Epithelial cell of proximal tubule (primary cell): Measurements from ENCODE around the gene FOXF2. TPM values are rescaled to one million over a fixed set of nuclear protein-coding genes. Genes with fewer than 3 reads are reported as not detected.

ENCODE experiments used
- DNase-seq: peaks from one replicate; pipeline ENCODE4 v3.0.0-alpha.2; 2011; ENCODE audit warnings: low read depth
- H3K4me3 ChIP-seq: 2 replicates; pipeline ENCODE4 v1.5.1; 2011; ENCODE audit warnings: low read depth, mild to moderate bottlenecking, low read length
- total RNA-seq: library from RNA; depleted of rRNA; stranded (reverse); fragments of >200 nt; gene quantifications from 2 replicates; pipeline ENCODE4 v1.2.3, GENCODE V29; 2015
- TF ChIP-seq, protein P1 (sequence below): conservative IDR thresholded peaks from 2 replicates; pipeline ENCODE4 v1.5.1; 2012; ENCODE audit warnings: low read depth, mild to moderate bottlenecking, low read length

The FOXF2 gene
- total RNA-seq, 1 donor from 2014 or later = not detected

DNA sequence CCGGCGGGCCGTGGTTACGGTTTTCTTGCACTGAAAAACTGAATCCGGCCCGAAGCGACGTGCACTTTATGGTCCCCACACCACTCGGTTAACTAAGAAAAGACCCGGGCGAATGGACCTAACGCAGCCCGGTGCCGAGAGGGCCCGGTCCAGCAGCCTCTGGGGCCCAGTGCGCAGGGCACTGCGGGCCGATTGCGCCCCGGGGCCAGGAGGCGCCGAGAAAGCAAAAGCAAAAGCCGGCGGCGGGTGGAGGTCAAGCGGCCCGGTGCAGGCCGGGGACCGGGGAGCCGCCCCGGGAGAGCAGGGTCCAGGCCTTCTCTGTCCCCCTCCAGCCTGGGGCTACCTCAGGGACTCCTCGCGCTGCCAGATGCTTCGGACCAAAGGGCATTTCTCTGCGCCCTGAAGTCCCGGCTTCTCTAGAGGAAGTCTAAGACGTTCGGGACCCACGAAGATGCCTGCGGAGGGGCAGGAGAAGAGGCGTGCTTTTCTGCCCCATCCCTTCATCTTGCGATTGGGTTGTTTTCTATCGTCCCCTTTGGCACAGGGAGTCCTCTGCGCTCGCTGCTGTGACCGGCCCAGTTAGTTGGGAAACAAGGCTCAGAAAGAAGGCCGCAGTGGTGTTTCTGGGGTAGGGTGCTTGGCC is 4.4 kb downstream of the FOXF2 start:
- DNase-seq = no peak
- TF ChIP-seq, protein P1, sequence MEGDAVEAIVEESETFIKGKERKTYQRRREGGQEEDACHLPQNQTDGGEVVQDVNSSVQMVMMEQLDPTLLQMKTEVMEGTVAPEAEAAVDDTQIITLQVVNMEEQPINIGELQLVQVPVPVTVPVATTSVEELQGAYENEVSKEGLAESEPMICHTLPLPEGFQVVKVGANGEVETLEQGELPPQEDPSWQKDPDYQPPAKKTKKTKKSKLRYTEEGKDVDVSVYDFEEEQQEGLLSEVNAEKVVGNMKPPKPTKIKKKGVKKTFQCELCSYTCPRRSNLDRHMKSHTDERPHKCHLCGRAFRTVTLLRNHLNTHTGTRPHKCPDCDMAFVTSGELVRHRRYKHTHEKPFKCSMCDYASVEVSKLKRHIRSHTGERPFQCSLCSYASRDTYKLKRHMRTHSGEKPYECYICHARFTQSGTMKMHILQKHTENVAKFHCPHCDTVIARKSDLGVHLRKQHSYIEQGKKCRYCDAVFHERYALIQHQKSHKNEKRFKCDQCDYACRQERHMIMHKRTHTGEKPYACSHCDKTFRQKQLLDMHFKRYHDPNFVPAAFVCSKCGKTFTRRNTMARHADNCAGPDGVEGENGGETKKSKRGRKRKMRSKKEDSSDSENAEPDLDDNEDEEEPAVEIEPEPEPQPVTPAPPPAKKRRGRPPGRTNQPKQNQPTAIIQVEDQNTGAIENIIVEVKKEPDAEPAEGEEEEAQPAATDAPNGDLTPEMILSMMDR = no peak
- peak overlapping the region; percentile 23 for H3K4me3 ChIP-seq

GRCh38 chr6:1394514-1395463 is 5.4 kb downstream of the FOXF2 start:
- TF ChIP-seq, protein P1 = no peak
- DNase-seq = no peak
- no peak overlapping the region for H3K4me3 ChIP-seq

GRCh38 chr6:1395506-1395905 is 6.1 kb downstream of the FOXF2 start:
- TF ChIP-seq, protein P1 = no peak
- DNase-seq = no peak
- H3K4me3 ChIP-seq = no peak overlapping the region

DNA sequence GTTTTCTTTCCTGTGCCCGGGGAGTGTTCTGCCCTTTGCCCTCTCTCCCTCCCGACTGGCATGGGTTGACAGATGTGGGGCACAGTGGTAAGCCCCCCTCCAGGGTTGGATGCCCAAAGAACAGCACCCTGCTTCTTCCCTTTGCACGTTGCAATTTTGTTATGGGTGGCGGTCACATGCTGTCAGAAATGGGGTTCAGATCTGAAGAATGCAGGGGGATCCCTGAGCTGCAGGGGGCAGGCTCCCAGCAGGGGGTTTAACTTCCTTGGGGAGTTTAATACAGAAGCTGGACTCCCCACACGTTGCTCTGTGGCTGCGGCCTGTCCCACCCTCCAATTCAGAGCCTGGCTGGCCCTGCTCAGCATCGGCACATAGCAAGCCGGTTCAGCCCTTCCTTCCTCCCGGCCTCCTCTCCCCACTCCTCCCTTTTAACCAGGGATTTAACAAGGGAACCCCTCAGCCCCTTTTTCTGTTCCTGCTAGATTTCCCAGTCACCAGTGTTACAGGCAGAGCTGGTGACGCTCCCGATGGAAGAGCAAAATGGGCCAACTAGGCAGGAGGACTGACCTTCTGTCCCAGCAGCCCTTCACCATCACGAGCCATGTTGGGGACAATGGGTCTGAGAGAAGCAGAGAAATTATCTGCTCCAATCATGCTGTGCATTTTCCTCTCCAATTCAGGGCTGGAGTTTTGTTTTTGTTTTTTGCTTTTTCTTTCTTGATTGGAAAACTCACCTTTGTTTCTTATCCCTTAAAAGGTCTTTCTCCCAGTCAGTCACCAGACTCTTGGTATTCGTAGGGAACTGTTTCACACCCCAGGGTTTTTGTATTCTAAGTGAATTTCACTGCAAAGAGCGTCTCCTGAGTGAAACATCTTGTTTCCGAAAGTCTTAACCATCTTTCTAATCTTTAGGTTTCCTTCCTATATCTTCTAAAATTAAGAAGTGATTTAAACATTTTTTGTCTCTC is 6.8 kb downstream of the FOXF2 start:
- no peak for DNase-seq
- no peak overlapping the region for H3K4me3 ChIP-seq
- TF ChIP-seq, protein P1 = no peak

DNA sequence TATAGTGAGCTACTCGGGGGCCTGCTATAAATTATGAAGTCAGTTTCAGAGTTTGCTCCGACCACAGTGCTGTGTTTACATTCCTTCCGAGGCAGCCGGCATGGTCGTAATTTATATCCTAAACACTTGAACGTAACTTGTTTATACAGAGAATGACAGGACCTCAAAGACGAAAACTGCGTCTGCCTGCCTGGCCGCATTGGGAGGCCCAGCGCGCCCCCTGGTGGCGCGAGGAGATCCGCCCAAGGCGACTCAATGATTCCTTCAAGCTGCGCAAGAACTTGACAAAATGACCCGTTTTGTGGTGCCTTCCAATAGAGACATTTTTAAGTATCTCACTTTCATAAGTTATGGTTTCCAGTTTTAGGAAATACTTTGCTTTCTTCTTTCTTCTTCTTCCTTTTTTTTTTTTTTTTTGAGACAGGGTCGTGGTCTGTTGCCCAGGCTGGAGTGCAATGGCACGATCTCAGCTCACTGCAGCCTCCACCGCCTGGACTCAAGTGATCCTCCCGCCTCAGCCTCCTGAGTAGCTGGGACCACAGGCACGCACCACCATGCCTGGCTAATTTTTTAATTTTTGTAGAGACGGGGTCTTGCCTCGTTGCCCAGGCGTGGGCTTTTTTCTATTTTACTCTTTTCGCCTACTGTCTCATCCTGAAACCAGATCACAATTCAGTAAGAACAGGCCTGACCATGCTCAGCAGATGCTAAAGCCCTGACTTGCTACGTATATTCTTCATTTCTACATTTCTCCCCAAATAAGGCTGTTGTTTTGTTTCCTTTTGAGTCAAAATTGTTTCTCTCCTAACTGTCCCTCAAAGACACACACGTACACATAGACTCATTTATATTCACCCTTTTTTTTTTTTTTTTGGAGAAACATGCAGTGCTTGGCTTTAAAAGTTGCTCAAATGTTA is 7.8 kb downstream of the FOXF2 start:
- TF ChIP-seq, protein P1 = peak; percentile 98
- DNase-seq = no peak
- no peak overlapping the region for H3K4me3 ChIP-seq
